Activated CD4-positive, CD25-positive, alpha-beta regulatory T cell treated with anti-CD3 and anti-CD28 coated beads, Interleukin-2, amount 50 U/mL, for 72 hours (primary cell): ENCODE results near the gene TC2N.
"Not testable (repeated sequence)": the region's sequence is repeated elsewhere in the genome, so short reads cannot be mapped to it uniquely, and the experiment has no call there.

Experiments
- DNase-seq: peaks from one replicate; pipeline ENCODE4 v3.0.0; 2021

TC2N gene

DNA sequence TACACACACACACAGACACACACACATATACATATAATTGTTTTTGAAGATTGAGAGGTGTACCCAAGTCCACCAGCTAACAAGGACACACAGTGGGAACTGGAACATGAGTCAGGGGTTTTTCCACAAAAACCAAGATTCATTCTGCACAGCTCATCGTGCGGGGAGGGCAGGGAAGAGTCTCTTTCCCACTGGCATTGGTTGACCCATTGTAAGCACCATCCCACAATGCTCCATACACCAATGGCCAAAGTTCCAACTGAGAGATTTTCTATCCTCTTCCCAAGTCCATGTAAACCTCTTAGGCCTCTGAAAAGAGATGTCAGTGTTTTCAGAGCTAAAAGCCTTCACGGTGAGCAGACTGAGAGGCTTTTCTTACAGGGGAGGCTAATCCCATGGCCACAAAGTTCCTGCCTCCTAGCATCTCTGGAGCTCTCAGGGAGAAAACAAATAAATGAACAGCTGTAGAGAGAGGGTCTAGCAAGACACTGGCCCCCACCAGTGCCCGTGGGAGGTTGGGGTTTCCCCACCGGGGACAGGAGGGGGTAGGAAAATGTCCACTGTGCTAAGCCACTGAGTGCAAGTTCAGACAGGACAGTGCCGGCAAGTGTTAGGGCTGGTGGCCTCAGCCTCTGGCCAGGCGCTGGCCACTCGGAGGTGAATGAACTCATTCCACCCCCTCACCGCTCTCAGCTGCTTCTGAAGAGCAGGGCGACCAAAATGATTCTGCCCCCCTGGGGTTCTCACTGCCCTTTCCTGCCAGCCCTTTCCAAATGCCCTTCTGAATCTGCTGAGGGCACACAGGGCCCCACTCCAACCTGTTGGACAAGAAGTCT is 21.5 kb upstream of the TC2N start:
- DNase-seq: no peak

GRCh38 chr14:91886961-91887360 is 19.6 kb upstream of the TC2N start:
- no peak for DNase-seq

DNA sequence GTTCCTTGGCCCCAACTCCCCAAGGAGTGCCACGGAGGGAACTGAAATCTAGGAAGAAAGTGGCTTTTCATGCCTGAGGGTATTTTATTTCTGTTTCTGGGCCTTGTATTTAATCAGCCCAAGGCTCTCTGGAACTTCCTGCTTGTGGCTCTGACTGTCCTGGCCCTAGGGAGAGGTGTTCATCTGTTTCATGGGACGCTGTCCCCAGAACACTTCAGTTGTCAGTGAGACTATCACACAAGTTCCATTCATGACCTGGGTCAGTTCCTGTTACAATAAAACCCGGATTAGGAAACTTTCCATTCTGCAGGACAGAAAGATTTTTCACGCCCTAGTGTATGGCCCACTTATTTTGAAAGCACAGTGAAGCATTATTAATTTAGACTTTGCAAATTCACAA is 18.5 kb upstream of the TC2N start:
- no peak for DNase-seq

- DNase-seq: no peak
Observed at GRCh38 chr14:91885113-91885712, 17.9 kb upstream of the TC2N start.

GRCh38 chr14:91884664-91885063 is 17.3 kb upstream of the TC2N start:
- no peak for DNase-seq

DNA sequence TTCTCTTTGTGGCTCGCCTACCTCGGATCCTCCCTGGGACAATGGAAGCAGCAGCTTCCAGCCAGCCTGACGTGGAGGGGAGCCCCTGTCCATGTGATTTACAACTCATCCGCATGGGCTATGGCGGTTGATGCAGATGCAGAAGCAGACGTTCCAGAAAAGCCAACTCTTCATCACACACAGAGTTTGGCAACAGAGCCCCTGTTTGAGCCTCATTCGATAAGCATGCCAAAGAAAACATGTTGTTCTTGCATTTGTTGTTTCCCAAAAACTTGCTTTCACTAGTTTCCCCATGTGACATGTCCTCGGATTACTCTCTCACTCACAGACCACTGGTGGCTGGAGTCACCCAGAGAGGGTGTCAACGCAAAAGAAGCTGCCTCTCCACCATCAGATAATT is 16.4 kb upstream of the TC2N start:
- DNase-seq: no peak

DNA sequence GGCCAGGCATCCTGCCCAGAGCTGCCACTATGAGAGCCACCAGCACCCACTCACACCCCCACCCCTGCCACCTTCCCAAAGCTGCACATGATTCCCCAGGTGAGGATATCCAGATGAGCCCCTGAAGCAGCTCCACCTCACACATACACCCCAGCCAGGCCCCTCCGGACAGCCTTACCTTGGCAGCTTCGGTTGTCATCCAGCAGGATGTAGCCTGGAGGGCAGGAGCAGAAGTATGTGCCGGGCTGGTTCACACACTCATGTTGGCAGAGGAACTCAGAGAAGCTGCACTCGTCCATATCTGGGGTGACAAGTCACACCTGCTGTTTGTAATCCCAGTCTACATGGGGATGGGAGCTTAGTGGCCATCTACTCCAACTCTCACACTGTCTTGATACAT is 15.4 kb upstream of the TC2N start:
- no peak for DNase-seq

DNA sequence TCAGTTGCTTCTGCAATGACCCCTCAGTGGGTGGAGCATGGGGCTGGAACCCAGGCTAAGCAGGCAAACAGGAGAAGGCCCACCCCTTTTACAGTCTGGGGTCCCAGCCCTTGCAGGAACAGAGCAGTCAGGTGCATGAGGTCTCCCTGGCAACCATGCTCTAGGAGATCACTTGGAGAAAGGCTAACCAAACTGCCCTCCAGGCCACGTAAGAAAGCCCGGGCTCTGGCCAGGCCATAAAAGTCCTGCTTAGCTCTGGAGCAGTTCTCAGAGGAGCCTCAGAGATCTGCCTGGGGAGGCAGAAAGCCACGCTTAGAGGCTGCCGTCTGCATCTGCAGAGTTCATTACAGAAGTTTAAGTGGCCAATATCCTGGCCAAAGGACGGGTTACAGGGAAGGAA is 15.0 kb upstream of the TC2N start:
- DNase-seq: no peak

DNA sequence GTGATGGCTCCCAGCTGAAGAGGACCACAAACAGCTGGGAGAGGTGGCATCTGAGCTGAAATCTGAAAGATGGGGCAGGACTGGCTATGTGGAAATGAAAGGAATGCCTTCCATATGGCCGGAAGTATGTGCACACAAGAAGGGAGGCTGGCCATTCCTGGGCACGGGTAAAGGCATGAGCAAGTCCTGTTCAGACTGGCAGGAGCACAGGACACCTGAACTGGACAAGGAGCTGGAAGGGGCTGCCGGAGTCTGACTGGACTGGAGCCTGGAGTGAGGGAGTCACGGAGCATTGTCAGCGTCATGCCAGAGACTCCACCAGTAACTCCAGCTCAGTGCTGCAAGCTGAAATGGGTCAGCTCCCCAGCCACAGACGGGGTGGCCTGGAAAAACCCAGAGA is 11.9 kb upstream of the TC2N start:
- no peak for DNase-seq

DNA sequence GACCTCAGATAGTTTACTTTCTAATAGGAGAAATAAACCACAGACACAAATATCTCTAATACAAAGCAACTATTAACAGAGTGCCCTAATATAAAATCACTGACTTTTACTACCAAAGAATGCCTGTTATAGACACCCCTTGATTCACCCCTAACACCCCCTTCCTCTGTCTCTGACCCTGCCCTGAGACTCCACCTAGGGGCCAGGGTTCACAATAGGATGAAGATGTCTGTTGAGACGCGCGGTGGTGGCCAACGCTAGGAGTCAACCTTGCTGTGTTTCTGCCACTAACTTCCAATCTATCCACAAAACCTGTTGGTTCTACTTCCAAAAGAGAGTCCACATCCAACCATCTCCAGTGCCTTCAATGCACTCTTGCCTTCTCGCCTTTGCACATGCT is 10.9 kb upstream of the TC2N start:
- no peak for DNase-seq

GRCh38 chr14:91877376-91877915 is 10.1 kb upstream of the TC2N start:
- no peak for DNase-seq

DNA sequence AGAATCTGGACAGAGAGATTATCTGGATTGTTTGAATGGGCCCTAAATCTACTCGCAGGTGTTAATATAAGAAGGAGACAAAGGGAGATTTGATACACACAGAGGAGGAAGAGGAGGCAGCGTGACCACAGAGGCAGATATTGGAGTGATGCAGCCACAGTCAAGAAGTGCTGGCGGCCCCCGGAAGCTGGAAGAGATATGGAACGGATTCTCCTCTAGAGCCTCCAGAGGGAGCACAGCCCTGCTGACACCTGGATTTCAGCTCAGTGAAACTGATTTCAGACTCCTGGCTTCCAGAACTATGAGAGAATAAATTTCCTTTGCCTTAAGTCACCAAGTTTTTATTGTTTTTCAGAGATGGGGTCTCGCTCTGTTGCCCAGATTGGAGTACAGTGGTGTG is 9.2 kb upstream of the TC2N start:
- no peak for DNase-seq

GRCh38 chr14:91875525-91876286 is 8.4 kb upstream of the TC2N start:
- DNase-seq: no peak

DNA sequence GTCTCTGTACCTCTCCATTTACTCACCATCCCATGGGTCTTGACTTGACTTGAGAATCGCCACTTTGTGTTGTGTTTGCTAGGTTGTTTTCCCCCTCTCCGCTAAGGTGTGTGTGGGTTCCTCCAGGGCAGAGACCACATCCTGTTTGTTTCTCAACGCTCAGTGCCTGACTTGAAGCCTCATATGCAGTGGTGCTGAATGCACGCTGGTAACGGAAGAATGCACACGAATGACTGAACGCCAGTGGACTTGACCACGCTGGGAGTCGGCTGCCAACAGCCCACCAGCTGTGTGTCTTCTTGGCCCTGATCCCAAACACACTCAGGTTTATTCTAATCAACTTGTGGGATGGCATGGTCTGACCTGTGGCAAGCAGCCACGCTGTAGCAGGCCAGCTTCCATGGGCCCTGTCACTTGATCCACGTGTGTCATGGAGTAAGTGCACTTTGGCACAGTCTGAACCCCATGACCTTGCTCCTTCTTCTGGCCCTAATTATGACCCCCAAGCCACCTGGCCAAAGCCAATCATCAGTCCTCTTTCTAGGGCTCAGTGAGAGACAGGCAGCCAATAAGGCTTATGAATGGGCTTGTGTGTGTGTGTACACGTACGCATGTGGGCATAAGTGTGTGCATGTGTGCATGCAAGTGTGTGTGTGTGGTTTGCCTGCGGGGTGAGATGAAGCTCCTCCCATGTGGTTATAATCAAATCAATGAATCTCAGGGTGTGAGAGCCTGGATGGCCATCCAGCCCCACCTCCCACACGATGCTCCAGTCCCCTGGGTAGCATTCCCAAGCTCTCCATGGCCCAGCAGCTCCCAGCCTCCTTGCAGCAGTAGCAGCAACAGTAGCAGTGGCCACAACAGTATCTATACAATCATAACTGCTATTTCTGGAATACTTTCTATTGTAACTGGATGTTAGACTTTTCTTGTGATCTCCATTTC is 6.4 kb upstream of the TC2N start:
- DNase-seq: peak; percentile 52

DNA sequence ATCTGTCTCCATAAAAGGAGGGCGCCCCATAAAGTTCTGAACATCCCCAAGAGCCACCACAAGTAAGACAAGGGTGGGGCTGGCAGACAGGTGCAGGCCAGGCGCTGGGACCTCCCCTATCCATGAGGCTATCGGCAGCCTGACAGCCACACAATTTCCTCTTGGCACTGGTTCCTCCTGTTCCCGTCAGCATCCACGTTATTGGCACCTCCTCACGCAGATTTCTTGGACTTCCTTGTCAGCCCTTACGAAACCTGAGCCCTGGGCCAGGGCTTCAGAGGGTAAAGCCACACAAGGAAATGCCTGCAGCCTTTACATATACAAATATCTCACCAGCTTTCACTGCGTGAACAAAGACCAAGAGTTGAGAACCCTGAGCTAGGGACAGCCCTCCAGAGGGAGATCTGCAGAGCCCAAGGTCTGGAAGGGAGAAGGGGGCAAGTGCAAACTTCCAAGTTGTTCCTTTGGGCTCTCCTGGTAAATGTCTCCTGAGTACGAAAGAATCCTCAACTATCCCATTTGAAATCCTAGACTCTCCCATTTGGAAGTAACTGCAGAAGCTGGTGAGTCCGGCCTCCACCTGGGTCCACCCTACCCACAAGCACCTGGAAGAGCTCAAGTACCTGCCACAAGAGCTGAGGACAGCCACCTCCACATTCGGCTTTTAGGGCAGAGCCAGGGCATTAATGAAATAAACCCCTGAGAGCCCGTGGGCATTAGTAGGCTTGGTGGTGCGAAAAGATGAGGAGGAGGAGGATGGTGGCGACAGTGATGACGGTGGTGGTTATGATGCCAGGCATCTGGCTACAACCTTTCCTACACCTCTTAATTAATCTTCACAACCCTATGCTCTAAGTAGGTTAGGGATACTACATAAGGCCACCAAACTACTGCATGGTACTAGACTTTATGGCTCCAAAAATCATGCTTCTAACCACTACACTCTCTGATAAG is 5.5 kb upstream of the TC2N start:
- no peak for DNase-seq

DNA sequence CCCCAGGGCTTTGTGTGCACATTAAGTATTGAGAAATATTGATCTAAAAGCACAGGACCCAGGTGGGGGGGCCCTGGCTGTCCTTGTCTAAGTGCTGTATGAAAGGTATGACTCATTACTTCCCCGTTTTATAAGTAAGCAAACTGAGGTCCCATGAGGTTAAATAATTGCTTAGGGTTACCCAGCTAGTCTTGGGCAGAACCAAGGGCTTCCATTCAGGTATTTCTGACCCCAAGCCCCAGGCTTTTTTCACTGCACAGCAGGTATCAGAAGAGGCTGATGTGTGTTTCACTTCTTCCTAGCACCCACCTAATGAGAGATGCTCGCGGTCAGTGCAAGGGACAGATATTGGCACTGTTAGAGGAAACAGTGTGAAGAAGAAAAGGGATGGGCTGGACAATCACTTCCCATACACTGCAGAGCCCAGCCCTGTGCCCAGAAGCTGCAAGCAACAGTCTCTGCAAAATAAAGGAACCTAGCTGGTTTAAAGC is 4.7 kb upstream of the TC2N start:
- no peak for DNase-seq

DNA sequence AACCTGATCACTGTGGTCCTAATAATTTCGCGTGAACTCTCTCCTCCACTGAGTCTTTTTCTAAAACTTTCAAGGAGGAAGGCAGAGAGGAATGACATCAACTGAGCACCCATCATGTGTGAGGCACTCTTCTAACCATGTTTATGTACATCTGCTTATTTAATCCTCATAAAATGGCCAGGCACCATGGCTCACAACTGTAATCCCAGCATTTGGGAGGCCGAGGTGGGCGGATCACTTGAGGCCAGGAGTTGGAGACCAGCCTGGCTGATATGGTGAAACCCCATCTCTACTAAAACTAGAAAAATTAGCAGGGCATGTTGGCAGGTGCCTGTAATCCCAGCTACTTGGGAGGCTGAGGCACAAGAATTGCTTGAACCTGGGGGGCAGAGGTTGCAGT is 4.1 kb upstream of the TC2N start:
- not testable (repeated sequence) for DNase-seq

- DNase-seq: no peak
Observed at GRCh38 chr14:91870890-91871289, 3.6 kb upstream of the TC2N start.

DNA sequence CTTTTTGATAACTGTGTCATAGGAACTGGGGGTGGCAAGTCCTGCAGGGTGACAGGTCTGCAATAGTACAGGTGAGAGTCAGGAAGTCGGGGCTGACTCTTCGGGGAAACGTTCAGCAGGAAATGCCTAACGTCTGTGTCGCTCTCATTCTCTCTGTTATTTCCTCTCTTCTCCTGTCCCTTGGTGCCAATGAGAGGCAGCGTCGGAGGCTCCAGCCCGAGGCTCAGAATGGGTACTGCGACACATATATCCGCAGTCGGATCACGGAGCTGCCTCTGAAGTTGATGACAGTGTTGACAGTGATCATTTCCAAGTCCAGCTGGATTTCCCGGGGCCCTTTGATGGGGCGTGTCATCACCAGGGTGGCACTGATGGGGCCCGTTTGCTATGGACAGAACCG is 2.7 kb upstream of the TC2N start:
- peak; percentile 47 for DNase-seq

GRCh38 chr14:91869556-91869955 is 2.2 kb upstream of the TC2N start:
- no peak for DNase-seq
